ENCODE data around the gene TNF. TPM values are rescaled to one million over a fixed set of nuclear protein-coding genes. Genes with fewer than 3 reads are reported as not detected.
A peak's percentile ranks its signal among the peaks of the same experiment; 100 is the strongest.

The TNF gene
- total RNA-seq, 1 experiment from 2014 or later, result 0.31 TPM

DNA sequence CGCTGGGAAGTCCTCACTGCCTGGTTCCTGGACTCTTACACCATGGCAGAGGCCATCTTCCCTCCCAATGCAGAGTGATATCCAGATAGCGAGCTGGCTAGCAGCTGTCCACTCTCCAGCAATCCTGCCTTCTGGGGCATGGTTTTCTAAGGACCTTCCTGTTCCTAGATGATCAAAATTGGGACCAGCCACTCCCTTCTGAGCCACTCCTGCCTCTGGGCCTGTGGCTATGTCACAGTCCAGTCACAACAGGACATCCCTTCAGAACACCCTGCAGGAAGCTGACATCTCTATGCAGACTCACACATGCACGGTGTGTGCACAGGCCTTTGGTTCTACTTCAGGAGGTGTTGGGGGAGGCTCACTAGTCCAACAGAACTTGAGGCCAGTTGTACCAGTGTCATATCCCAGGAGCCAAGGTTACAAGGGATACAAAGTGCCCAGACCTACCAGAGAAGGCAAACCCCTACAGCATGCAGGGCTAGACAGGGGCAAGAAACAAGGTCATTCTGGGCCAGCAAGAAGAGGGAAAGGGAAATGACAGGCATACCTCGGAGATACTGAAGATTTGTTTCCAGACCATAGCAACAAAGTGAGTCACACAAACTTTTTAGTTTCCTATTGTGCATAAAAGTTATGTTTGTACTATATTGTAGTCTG lies 49.3 kb upstream of the TNF start (continued):
- TF ChIP-seq, protein P1, sequence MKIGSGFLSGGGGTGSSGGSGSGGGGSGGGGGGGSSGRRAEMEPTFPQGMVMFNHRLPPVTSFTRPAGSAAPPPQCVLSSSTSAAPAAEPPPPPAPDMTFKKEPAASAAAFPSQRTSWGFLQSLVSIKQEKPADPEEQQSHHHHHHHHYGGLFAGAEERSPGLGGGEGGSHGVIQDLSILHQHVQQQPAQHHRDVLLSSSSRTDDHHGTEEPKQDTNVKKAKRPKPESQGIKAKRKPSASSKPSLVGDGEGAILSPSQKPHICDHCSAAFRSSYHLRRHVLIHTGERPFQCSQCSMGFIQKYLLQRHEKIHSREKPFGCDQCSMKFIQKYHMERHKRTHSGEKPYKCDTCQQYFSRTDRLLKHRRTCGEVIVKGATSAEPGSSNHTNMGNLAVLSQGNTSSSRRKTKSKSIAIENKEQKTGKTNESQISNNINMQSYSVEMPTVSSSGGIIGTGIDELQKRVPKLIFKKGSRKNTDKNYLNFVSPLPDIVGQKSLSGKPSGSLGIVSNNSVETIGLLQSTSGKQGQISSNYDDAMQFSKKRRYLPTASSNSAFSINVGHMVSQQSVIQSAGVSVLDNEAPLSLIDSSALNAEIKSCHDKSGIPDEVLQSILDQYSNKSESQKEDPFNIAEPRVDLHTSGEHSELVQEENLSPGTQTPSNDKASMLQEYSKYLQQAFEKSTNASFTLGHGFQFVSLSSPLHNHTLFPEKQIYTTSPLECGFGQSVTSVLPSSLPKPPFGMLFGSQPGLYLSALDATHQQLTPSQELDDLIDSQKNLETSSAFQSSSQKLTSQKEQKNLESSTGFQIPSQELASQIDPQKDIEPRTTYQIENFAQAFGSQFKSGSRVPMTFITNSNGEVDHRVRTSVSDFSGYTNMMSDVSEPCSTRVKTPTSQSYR (CRISPR knock-in tag; IDR thresholded peaks at IDR 0.05), result no peak

DNA sequence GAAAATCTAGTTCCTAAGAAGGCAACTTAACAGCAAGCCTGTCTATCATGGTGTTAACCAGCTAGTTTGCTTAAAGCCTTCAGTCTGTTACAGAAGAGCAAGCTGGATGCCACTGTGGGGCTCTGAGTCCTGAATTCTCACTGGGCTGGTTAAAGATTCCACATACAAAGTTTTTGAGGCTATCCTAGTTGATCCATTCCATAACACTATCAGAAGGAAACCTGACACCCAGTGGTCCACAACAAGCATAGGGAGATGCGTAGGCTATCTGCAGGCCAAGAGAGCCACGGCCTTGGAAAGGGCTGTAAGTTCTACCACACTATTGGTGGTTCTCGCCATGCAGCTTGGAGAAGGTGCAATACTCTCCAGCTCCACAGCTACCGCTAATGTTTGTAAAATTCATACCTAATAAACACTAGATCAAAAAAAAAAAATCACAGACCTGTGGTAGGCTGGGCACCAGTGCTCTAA lies 47.0 kb upstream of the TNF start:
- H3K4me1 Mint-ChIP-seq, result peaks cover 32% of the 10 kb centered on the region
- H3K36me3 Mint-ChIP-seq, result peaks cover 37% of the 10 kb centered on the region
- no peaks in the 10 kb centered on the region for H3K9me3 Mint-ChIP-seq
- ChIA-PET POLR2A (interaction anchor here (1.9 to 2.2 kb wide), 4 partner anchors 12 to 31 kb away, joined by 8 to 17 read pairs (median 11); partner anchors contain the start of genes ATP6V1G2, DDX39B, MICB and NFKBIL1), CTCF (interaction anchor here (0.6 to 1.9 kb wide), 8 partner anchors 10 to 667 kb away, joined by 3 to 6 read pairs (median 4); partner anchors contain the start of gene MICB)
- ATAC-seq (peak; percentile 13), DNase-seq (ENCODE audit: low spot score) (no peak)
- peak overlapping the region; percentile 93 for H3K27ac Mint-ChIP-seq
- H3K4me3 Mint-ChIP-seq, result no peak overlapping the region
- no peaks in the 10 kb centered on the region for H3K27me3 Mint-ChIP-seq (ENCODE audit: low read depth)
- TF ChIP-seq TEAD1 (CRISPR knock-in tag; IDR thresholded peaks at IDR 0.05), result no peak
- TF ChIP-seq, protein P2, sequence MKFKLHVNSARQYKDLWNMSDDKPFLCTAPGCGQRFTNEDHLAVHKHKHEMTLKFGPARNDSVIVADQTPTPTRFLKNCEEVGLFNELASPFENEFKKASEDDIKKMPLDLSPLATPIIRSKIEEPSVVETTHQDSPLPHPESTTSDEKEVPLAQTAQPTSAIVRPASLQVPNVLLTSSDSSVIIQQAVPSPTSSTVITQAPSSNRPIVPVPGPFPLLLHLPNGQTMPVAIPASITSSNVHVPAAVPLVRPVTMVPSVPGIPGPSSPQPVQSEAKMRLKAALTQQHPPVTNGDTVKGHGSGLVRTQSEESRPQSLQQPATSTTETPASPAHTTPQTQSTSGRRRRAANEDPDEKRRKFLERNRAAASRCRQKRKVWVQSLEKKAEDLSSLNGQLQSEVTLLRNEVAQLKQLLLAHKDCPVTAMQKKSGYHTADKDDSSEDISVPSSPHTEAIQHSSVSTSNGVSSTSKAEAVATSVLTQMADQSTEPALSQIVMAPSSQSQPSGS (CRISPR knock-in tag; IDR thresholded peaks at IDR 0.05; ENCODE audit: borderline replicate concordance, low read depth), result no peak

DNA sequence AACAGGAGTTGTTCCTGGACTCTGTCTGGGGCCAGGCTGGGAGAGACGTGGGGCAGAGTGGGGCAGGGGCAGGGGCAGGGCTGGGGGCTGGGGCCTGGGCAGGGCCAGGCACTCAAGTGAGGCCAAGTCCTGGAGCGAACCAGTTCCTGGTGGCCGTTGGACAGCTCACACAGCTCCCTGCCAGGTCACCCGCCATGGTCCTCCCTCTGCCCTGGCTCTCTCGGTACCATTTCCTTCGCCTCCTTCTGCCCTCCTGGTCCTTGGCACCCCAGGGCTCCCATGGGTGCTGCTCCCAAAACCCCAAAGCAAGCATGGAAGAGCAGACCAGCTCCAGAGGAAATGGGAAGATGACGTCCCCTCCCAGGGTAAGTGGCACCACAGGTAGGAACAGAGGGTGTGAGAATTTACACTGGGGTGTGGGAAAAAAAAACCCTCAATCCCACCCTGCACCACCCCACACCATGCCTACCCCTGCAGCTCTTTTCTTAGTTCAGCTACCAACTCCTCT lies 46.5 kb upstream of the TNF start, which contains the start of gene MCCD1:
Gene MCCD1 (plus strand): TSS at position 142 of the 508 bp plus-strand sequence. CDS start 53 bp downstream, at position 195.
- POLR2A ChIA-PET, result interaction anchor here (1.9 to 2.2 kb wide), 4 partner anchors 12 to 31 kb away, joined by 8 to 17 read pairs (median 11); partner anchors contain the start of genes ATP6V1G2, DDX39B, MICB and NFKBIL1
- TF ChIP-seq PRRX2 (CRISPR knock-in tag; IDR thresholded peaks at IDR 0.05), result peak; percentile 80; the same call in 1 of the 2 replicates
- TF ChIP-seq ZNF423 (CRISPR knock-in tag; IDR thresholded peaks at IDR 0.05), result peak; percentile 60; the same call in 1 of the 2 replicates
- TF ChIP-seq NFATC4 (CRISPR knock-in tag; IDR thresholded peaks at IDR 0.05), result peak; percentile 78
- no peak for TF ChIP-seq ATF1 (CRISPR knock-in tag; IDR thresholded peaks at IDR 0.05)
- TF ChIP-seq, protein P3, sequence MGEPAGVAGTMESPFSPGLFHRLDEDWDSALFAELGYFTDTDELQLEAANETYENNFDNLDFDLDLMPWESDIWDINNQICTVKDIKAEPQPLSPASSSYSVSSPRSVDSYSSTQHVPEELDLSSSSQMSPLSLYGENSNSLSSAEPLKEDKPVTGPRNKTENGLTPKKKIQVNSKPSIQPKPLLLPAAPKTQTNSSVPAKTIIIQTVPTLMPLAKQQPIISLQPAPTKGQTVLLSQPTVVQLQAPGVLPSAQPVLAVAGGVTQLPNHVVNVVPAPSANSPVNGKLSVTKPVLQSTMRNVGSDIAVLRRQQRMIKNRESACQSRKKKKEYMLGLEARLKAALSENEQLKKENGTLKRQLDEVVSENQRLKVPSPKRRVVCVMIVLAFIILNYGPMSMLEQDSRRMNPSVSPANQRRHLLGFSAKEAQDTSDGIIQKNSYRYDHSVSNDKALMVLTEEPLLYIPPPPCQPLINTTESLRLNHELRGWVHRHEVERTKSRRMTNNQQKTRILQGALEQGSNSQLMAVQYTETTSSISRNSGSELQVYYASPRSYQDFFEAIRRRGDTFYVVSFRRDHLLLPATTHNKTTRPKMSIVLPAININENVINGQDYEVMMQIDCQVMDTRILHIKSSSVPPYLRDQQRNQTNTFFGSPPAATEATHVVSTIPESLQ (CRISPR knock-in tag; IDR thresholded peaks at IDR 0.05), result no peak
- TF ChIP-seq, protein P4, sequence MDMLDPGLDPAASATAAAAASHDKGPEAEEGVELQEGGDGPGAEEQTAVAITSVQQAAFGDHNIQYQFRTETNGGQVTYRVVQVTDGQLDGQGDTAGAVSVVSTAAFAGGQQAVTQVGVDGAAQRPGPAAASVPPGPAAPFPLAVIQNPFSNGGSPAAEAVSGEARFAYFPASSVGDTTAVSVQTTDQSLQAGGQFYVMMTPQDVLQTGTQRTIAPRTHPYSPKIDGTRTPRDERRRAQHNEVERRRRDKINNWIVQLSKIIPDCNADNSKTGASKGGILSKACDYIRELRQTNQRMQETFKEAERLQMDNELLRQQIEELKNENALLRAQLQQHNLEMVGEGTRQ (CRISPR knock-in tag; IDR thresholded peaks at IDR 0.05), result no peak
- TF ChIP-seq, protein P2 (CRISPR knock-in tag; IDR thresholded peaks at IDR 0.05; ENCODE audit: borderline replicate concordance, low read depth), result no peak
- TF ChIP-seq, protein P5, sequence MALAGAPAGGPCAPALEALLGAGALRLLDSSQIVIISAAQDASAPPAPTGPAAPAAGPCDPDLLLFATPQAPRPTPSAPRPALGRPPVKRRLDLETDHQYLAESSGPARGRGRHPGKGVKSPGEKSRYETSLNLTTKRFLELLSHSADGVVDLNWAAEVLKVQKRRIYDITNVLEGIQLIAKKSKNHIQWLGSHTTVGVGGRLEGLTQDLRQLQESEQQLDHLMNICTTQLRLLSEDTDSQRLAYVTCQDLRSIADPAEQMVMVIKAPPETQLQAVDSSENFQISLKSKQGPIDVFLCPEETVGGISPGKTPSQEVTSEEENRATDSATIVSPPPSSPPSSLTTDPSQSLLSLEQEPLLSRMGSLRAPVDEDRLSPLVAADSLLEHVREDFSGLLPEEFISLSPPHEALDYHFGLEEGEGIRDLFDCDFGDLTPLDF (CRISPR knock-in tag; IDR thresholded peaks at IDR 0.05), result no peak
- TF ChIP-seq, protein P6, sequence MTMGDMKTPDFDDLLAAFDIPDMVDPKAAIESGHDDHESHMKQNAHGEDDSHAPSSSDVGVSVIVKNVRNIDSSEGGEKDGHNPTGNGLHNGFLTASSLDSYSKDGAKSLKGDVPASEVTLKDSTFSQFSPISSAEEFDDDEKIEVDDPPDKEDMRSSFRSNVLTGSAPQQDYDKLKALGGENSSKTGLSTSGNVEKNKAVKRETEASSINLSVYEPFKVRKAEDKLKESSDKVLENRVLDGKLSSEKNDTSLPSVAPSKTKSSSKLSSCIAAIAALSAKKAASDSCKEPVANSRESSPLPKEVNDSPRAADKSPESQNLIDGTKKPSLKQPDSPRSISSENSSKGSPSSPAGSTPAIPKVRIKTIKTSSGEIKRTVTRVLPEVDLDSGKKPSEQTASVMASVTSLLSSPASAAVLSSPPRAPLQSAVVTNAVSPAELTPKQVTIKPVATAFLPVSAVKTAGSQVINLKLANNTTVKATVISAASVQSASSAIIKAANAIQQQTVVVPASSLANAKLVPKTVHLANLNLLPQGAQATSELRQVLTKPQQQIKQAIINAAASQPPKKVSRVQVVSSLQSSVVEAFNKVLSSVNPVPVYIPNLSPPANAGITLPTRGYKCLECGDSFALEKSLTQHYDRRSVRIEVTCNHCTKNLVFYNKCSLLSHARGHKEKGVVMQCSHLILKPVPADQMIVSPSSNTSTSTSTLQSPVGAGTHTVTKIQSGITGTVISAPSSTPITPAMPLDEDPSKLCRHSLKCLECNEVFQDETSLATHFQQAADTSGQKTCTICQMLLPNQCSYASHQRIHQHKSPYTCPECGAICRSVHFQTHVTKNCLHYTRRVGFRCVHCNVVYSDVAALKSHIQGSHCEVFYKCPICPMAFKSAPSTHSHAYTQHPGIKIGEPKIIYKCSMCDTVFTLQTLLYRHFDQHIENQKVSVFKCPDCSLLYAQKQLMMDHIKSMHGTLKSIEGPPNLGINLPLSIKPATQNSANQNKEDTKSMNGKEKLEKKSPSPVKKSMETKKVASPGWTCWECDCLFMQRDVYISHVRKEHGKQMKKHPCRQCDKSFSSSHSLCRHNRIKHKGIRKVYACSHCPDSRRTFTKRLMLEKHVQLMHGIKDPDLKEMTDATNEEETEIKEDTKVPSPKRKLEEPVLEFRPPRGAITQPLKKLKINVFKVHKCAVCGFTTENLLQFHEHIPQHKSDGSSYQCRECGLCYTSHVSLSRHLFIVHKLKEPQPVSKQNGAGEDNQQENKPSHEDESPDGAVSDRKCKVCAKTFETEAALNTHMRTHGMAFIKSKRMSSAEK (CRISPR knock-in tag; IDR thresholded peaks at IDR 0.05; ENCODE audit: borderline replicate concordance), result peak; percentile 72; the same call in 1 of the 2 replicates
- no peak for TF ChIP-seq TCF7 (CRISPR knock-in tag; IDR thresholded peaks at IDR 0.05; ENCODE audit: low read depth)
- TF ChIP-seq, protein P7, sequence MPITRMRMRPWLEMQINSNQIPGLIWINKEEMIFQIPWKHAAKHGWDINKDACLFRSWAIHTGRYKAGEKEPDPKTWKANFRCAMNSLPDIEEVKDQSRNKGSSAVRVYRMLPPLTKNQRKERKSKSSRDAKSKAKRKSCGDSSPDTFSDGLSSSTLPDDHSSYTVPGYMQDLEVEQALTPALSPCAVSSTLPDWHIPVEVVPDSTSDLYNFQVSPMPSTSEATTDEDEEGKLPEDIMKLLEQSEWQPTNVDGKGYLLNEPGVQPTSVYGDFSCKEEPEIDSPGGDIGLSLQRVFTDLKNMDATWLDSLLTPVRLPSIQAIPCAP (CRISPR knock-in tag; IDR thresholded peaks at IDR 0.05), result no peak
- TF ChIP-seq FOXP1 (CRISPR knock-in tag; IDR thresholded peaks at IDR 0.05; ENCODE audit: borderline replicate concordance), result no peak

More for the DNA sequence above, 46.5 kb upstream of the TNF start, which contains the start of gene MCCD1:
- Mint-ChIP-seq H3K27ac (peak within 1 kb of the TSS; percentile 93), H3K9me3 (no peaks in the 10 kb centered on the region), H3K4me3 (no peak within 1 kb of the TSS), H3K27me3 (ENCODE audit: low read depth) (no peaks in the 10 kb centered on the region), H3K36me3 (peaks cover 42% of the 10 kb centered on the region), H3K4me1 (peaks cover 36% of the 10 kb centered on the region)
- DNase-seq (ENCODE audit: low spot score) (no peak), ATAC-seq (peak; percentile 55)
- CTCF ChIA-PET, result interaction anchor here (0.7 to 1.9 kb wide), 10 partner anchors 10 to 86 kb away, joined by 3 to 10 read pairs (median 4); partner anchors contain the start of genes ATP6V1G2 and MICB
